ENCODE data around the gene PYROXD2. TPM values are rescaled to one million over a fixed set of nuclear protein-coding genes. Genes with fewer than 3 reads are reported as not detected.

PYROXD2 gene
- polyA plus RNA-seq, 1 experiment, result 20.3 TPM

DNA sequence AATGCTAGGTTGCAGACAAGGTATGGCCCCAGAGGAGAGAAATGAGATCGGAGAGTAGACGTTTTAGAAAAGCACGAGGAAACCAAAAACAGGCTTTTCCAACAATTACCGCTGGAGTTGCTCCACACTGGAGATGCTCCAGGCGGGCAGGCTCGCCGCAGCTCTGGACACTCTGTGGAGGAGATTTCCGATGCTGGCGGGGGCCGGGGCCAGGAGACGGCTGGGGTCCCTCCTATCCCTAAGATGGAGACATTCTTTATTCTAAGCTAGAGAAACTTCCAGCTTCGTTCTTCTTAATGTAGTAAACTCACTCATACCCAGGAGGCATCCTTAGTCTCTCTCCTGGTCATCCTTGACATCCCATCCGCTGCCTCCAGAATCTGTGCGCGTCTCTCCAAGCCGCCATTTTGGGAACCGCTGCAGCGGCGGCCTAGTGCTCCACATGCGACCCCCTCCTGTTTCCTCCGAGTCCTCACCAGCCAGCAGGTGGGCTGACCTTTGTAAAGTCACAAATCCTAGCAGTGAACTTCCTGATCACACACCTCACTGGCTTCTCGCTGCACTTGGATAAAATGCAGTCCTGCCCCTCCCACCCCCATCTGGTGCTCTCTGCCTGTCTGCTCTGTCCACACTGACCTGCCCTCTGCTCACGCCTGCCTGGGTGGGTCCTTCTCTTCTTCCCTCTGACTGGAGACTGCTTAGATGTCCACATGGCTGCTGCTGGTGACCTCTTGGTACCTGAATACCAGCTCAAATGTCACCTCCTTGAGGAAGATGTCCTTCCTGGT is 11.9 kb downstream of the PYROXD2 start:
- no peak for DNase-seq (ENCODE audit: low read depth, low spot score)
- TF ChIP-seq, protein P1, sequence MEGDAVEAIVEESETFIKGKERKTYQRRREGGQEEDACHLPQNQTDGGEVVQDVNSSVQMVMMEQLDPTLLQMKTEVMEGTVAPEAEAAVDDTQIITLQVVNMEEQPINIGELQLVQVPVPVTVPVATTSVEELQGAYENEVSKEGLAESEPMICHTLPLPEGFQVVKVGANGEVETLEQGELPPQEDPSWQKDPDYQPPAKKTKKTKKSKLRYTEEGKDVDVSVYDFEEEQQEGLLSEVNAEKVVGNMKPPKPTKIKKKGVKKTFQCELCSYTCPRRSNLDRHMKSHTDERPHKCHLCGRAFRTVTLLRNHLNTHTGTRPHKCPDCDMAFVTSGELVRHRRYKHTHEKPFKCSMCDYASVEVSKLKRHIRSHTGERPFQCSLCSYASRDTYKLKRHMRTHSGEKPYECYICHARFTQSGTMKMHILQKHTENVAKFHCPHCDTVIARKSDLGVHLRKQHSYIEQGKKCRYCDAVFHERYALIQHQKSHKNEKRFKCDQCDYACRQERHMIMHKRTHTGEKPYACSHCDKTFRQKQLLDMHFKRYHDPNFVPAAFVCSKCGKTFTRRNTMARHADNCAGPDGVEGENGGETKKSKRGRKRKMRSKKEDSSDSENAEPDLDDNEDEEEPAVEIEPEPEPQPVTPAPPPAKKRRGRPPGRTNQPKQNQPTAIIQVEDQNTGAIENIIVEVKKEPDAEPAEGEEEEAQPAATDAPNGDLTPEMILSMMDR (IDR thresholded peaks at IDR 0.05; ENCODE audit: low read depth, low read length), result no peak
- peak overlapping the region; percentile 89 for H3K27ac ChIP-seq (ENCODE audit: low read depth, low read length)
- no peaks in the 10 kb centered on the region for H3K27me3 ChIP-seq (ENCODE audit: control insufficient read depth, insufficient read depth, low read length)
- no peaks in the 10 kb centered on the region; the same call in 1 of the 2 replicates for H3K9me3 ChIP-seq (ENCODE audit: control insufficient read depth, insufficient read depth, low read length)
- ChIA-PET CTCF (interaction anchor here (1.1 to 2.3 kb wide), 3 partner anchors 8 to 94 kb away, joined by 3 to 8 read pairs (median 7); no protein-coding TSS in a partner anchor), POLR2A (interaction anchor here (0.9 to 1.2 kb wide), 3 partner anchors 9 to 19 kb away, joined by 3 to 4 read pairs (median 4); no protein-coding TSS in a partner anchor)
- H3K4me3 ChIP-seq (ENCODE audit: low read depth, low read length), result no peak overlapping the region

DNA sequence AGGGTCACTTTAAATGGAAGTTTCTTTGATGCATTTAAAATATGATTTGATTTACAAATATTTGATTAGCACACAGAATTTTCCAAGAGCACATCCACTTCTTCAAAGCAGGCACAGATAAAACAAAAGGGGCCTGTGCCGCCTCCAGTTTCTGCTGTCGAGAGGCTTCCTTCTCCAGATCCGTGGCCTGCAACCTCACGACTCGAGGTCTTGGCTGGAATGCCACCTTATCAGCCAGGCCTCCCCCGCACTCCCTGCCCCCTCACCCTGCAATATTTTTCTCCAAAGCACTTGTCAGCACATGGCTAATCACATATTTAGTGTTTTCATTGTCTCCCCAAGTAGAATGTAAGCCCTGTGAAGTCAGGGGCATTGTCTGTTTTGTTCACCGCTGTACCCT is 12.5 kb downstream of the PYROXD2 start:
- TF ChIP-seq, protein P1 (IDR thresholded peaks at IDR 0.05; ENCODE audit: low read depth, low read length), result no peak
- POLR2A ChIA-PET, result no interaction called here
- Histone ChIP-seq H3K4me3 (ENCODE audit: low read depth, low read length) (no peak overlapping the region), H3K27ac (ENCODE audit: low read depth, low read length) (no peak overlapping the region), H3K9me3 (ENCODE audit: control insufficient read depth, insufficient read depth, low read length) (no peaks in the 10 kb centered on the region; the same call in 1 of the 2 replicates), H3K27me3 (ENCODE audit: control insufficient read depth, insufficient read depth, low read length) (no peaks in the 10 kb centered on the region)
- no peak for DNase-seq (ENCODE audit: low read depth, low spot score)
- CTCF ChIA-PET, result interaction anchor here (2.3 kb wide), 1 partner anchor 93 kb away, joined by 8 read pairs; no protein-coding TSS in a partner anchor

DNA sequence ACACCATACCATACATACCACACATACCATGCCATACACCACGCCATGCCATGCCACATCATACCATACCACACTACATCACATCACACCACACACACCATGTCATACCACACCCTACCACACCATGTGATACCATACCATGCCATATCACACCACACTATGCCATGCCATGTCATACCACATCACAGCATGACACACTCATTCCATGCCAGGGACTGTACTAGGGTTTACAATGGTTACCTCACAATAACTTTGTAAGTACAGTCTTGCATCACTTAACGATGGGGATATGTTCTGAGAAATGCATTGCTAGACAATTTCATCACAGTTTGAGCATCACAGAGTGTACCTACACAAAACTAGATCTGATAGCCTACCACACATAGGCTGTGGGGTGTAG is 14.5 kb downstream of the PYROXD2 start:
- Histone ChIP-seq H3K9me3 (ENCODE audit: control insufficient read depth, insufficient read depth, low read length) (no peaks in the 10 kb centered on the region; the same call in 1 of the 2 replicates), H3K4me3 (ENCODE audit: low read depth, low read length) (no peak overlapping the region), H3K27ac (ENCODE audit: low read depth, low read length) (no peak overlapping the region), H3K27me3 (ENCODE audit: control insufficient read depth, insufficient read depth, low read length) (no peaks in the 10 kb centered on the region)
- TF ChIP-seq, protein P1 (IDR thresholded peaks at IDR 0.05; ENCODE audit: low read depth, low read length), result no peak
- ChIA-PET POLR2A (no interaction called here), CTCF (no interaction called here)
- no peak for DNase-seq (ENCODE audit: low read depth, low spot score)

DNA sequence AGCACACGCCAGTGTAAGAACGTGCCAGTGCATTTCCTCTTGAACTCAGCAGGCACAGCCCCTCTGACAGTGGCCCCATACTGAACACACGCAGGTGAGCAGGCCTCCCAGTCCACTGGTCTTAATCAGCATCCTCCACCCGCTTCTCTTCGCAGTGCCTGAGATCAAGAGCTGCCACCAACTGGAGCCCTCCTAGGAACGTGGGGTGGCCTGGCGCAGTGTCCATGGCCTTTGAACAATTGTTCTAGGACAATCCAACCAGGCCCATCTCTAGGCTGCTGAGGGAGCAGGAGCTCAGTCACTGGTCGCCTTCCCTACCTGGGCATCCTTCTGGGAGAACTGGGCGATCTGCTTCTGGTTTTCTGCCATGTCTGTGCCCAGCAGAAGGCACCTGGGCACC is 15.2 kb downstream of the PYROXD2 start:
- DNase-seq (ENCODE audit: low read depth, low spot score), result no peak
- ChIA-PET CTCF (no interaction called here), POLR2A (no interaction called here)
- Histone ChIP-seq H3K27ac (ENCODE audit: low read depth, low read length) (no peak overlapping the region), H3K4me3 (ENCODE audit: low read depth, low read length) (no peak overlapping the region), H3K27me3 (ENCODE audit: control insufficient read depth, insufficient read depth, low read length) (no peaks in the 10 kb centered on the region), H3K9me3 (ENCODE audit: control insufficient read depth, insufficient read depth, low read length) (no peaks in the 10 kb centered on the region; the same call in 1 of the 2 replicates)
- TF ChIP-seq, protein P1 (IDR thresholded peaks at IDR 0.05; ENCODE audit: low read depth, low read length), result no peak

DNA sequence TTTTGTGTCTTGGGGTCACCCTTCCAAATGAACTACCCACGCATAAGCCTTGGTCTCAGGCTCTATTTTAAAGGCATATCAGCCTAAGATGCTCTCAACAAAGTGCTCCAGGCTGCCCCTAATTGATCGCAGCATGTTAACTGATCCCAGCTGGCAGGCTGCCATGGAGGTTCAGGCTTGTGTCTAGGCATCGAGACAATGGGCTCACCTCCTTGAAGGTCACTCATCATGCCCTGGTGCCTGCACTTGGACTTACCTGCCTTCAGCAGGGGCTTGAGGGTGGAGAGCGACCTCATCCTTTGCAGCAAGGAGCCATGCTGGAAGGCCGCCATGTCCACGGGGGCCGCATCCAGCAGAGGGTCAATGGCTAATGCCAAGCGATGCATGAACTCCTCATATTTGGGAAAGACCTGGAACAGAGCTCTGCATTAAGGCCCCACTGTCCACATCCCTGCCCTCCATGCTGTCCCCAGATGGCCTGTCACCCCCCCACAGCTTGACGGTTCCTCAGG is 17.8 kb downstream of the PYROXD2 start:
- POLR2A ChIA-PET, result interaction anchor here (0.6 kb wide), 1 partner anchor 12 kb away, joined by 4 read pairs; no protein-coding TSS in a partner anchor
- Histone ChIP-seq H3K4me3 (ENCODE audit: low read depth, low read length) (no peak overlapping the region), H3K9me3 (ENCODE audit: control insufficient read depth, insufficient read depth, low read length) (no peaks in the 10 kb centered on the region), H3K27me3 (ENCODE audit: control insufficient read depth, insufficient read depth, low read length) (no peaks in the 10 kb centered on the region), H3K27ac (ENCODE audit: low read depth, low read length) (no peak overlapping the region)
- no peak for DNase-seq (ENCODE audit: low read depth, low spot score)
- TF ChIP-seq, protein P1 (IDR thresholded peaks at IDR 0.05; ENCODE audit: low read depth, low read length), result no peak
- CTCF ChIA-PET, result no interaction called here
